Mesothelial cell of epicardium (in vitro differentiated cells): Measurements from ENCODE around the gene STAG1. TPM values are rescaled to one million over a fixed set of nuclear protein-coding genes. Genes with fewer than 3 reads are reported as not detected.
"Not testable (repeated sequence)": the region's sequence is repeated elsewhere in the genome, so short reads cannot be mapped to it uniquely, and the experiment has no call there.

Source experiments
- DNase-seq, 2 experiments: peaks; one replicate each; pipeline ENCODE4 v3.0.0; 2021; ENCODE audit warnings: low spot score in 2 of 2; ENCODE audit not compliant: unreplicated experiment in 2 of 2
- H3K27ac Mint-ChIP-seq: 2 replicates; pipeline ENCODE4 v1.8.0; 2021; ENCODE audit warnings: mixed read lengths
- H3K27me3 Mint-ChIP-seq: 2 replicates; pipeline ENCODE4 v1.8.0; 2021; ENCODE audit warnings: low read depth, mixed read lengths
- H3K36me3 Mint-ChIP-seq: 2 replicates; pipeline ENCODE4 v1.8.0; 2021; ENCODE audit warnings: mixed read lengths
- H3K4me1 Mint-ChIP-seq: 2 replicates; pipeline ENCODE4 v1.8.0; 2021; ENCODE audit warnings: mixed read lengths
- H3K4me3 Mint-ChIP-seq: 2 replicates; pipeline ENCODE4 v1.8.0; 2021; ENCODE audit warnings: mild to moderate bottlenecking, moderate library complexity, mixed read lengths
- H3K9me3 Mint-ChIP-seq: 2 replicates; pipeline ENCODE4 v1.8.0; 2021; ENCODE audit warnings: mixed read lengths
- CTCF ChIP-seq: fragments of 200-600 bp; sonication (generic); IDR thresholded peaks from one replicate; pipeline ENCODE4 v1.5.0; 2021; ENCODE audit warnings: antibody characterized with exemption; ENCODE audit not compliant: unreplicated experiment
- total RNA-seq: library from RNA; stranded (reverse); gene quantifications from 3 replicates; pipeline ENCODE4 v1.2.1, GENCODE V29; 2021

The STAG1 gene
- total RNA-seq, 1 donor from 2014 or later = 51.8 TPM

GRCh38 chr3:136380530-136380929 is 371.6 kb downstream of the STAG1 start:
- TF ChIP-seq CTCF = no peak
- no peaks in the 10 kb centered on the region for H3K27me3 Mint-ChIP-seq
- no peaks in the 10 kb centered on the region for H3K9me3 Mint-ChIP-seq
- H3K4me3 Mint-ChIP-seq = no peak overlapping the region
- no peak for DNase-seq
- peaks cover 3% of the 10 kb centered on the region for H3K36me3 Mint-ChIP-seq
- peaks cover 23% of the 10 kb centered on the region for H3K4me1 Mint-ChIP-seq
- H3K27ac Mint-ChIP-seq = no peak overlapping the region

DNA sequence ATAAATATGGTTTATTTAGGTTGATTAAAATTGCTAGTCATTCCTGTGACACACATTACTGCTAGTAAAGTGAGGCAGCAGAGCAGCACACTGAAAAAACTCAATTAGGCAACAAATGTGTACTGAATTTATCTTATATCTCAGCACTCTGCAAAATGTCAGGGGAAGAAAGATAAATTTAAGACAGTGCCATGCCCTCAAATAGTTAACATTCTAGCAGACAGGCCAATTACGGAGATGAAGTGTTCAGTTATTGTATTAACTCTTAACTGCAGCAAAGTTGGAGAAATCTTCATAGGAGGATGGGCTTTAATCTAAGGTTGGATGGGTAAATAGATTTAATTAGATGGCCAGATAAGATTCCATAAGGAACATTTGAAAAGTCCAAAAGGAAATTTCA is 374.2 kb downstream of the STAG1 start:
- no peak for TF ChIP-seq CTCF
- no peaks in the 10 kb centered on the region for H3K27me3 Mint-ChIP-seq
- peak overlapping the region; percentile 54 for H3K27ac Mint-ChIP-seq
- peaks cover 23% of the 10 kb centered on the region for H3K4me1 Mint-ChIP-seq
- peaks cover 18% of the 10 kb centered on the region for H3K36me3 Mint-ChIP-seq
- DNase-seq = no peak
- H3K4me3 Mint-ChIP-seq = no peak overlapping the region
- no peaks in the 10 kb centered on the region for H3K9me3 Mint-ChIP-seq

DNA sequence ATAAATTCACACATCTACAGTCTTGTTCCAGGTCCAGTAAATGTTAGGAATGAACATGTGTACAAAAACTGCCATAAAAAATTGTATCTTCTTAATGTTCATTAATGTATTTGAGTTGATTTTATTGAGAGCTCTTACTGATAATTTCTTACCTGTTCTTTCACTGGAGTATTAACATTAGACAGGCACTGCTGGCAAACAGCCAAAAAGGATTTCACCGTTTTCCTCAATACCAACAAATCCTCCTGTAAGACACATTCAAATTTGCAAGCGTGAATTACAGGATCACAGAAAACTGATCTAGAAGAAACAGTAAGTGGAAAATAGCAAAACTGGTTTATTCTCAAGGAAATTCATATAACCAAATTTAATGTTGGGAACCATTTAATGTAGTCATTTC is 374.7 kb downstream of the STAG1 start:
- H3K27ac Mint-ChIP-seq = peak overlapping the region; percentile 54

GRCh38 chr3:136375800-136376199 is 376.4 kb downstream of the STAG1 start:
- Mint-ChIP-seq H3K36me3 (peaks cover 26% of the 10 kb centered on the region), H3K4me1 (peaks cover 18% of the 10 kb centered on the region)
- H3K27me3 Mint-ChIP-seq, H3K4me3 Mint-ChIP-seq, H3K27ac Mint-ChIP-seq, DNase-seq, H3K9me3 Mint-ChIP-seq: not testable (repeated sequence)

More for the DNA sequence above, 374.7 kb downstream of the STAG1 start:
- H3K9me3 Mint-ChIP-seq = no peaks in the 10 kb centered on the region
- peaks cover 19% of the 10 kb centered on the region for H3K36me3 Mint-ChIP-seq
- peaks cover 23% of the 10 kb centered on the region for H3K4me1 Mint-ChIP-seq
- no peak overlapping the region for H3K4me3 Mint-ChIP-seq
- DNase-seq = no peak
- H3K27me3 Mint-ChIP-seq = no peaks in the 10 kb centered on the region
- TF ChIP-seq CTCF = no peak

DNA sequence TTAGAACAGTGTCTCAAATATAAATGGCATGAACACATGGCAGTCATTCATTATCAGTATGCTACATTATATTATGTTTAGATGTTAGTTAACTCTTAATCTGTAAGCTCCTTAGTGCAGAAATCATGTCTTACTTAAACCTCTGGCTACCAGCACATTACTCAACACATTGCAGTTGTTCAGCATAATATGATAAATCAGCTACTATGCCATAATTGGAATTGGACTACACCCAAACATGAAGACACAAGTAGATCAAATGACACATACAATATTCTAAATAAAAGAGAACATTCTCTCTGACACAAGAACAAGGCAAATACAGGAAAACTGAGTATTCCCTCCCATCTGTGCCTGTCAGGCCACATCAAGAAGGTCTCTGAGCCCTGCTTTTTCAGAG is 385.9 kb downstream of the STAG1 start:
- no peak overlapping the region for H3K27ac Mint-ChIP-seq
- TF ChIP-seq CTCF = no peak
- no peak for DNase-seq

DNA sequence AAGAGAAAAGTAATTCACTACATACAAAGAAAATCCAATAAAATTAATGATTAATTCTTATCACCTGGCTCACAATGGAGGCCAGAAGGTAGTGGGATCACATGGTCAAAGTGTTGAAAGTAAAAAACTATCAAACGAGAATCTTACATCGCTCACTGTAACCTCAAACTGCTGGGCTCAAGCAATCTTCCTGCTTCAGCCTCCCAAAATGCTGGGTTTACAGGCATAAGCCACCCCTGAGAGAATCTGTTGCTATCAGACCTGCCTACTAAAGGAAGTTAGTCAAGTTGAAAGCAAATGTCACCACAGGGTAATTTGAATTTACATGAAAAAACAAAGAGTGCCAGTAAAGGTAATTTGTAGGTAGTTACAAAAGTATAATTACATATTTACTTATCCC is 398.7 kb downstream of the STAG1 start:
- peaks cover 25% of the 10 kb centered on the region for H3K36me3 Mint-ChIP-seq
- TF ChIP-seq CTCF = no peak
- no peak overlapping the region for H3K27ac Mint-ChIP-seq
- peaks cover 14% of the 10 kb centered on the region for H3K9me3 Mint-ChIP-seq
- no peaks in the 10 kb centered on the region for H3K27me3 Mint-ChIP-seq
- no peak overlapping the region for H3K4me3 Mint-ChIP-seq
- H3K4me1 Mint-ChIP-seq = peaks cover 16% of the 10 kb centered on the region
- no peak for DNase-seq

More for the DNA sequence above, 385.9 kb downstream of the STAG1 start:
- no peak overlapping the region for H3K4me3 Mint-ChIP-seq
- H3K4me1 Mint-ChIP-seq = peaks cover 5% of the 10 kb centered on the region
- H3K9me3 Mint-ChIP-seq = no peaks in the 10 kb centered on the region
- no peaks in the 10 kb centered on the region for H3K27me3 Mint-ChIP-seq
- H3K36me3 Mint-ChIP-seq = peaks cover 17% of the 10 kb centered on the region
